Parietal lobe (tissue), 2 donors: ENCODE measurements around the gene KRTAP9-1. TPM values are rescaled to one million over a fixed set of nuclear protein-coding genes. Genes with fewer than 3 reads are reported as not detected.

ENCODE experiments used
- small RNA-seq: library from RNA; depleted of rRNA; stranded (forward); fragments of <200 nt; gene quantifications from one replicate; pipeline ENCODE3, GENCODE V24; 2014; ENCODE audit warnings: low replicate concordance
- total RNA-seq: library from RNA; depleted of rRNA; stranded (reverse); fragments of >200 nt; gene quantifications from one replicate; pipeline ENCODE4 v1.2.3, GENCODE V29; 2014

The KRTAP9-1 gene, protein sequence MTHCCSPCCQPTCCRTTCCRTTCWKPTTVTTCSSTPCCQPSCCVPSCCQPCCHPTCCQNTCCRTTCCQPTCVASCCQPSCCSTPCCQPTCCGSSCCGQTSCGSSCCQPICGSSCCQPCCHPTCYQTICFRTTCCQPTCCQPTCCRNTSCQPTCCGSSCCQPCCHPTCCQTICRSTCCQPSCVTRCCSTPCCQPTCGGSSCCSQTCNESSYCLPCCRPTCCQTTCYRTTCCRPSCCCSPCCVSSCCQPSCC
- not detected for total RNA-seq

DNA sequence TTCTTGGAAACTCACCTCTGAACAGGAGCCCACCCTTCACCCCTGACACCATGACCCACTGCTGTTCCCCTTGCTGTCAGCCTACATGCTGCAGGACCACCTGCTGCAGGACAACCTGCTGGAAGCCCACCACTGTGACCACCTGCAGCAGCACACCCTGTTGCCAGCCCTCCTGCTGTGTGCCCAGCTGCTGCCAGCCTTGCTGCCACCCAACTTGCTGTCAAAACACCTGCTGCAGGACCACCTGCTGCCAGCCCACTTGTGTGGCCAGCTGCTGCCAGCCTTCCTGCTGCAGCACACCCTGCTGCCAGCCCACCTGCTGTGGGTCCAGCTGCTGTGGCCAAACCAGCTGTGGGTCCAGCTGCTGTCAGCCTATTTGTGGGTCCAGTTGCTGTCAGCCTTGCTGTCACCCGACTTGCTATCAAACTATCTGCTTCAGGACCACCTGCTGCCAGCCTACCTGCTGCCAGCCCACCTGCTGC lies at the start of gene KRTAP9-1:
Gene KRTAP9-1, plus strand, starts transcription at position 51 of the 482 bp plus-strand sequence. Its CDS starts 0 bp downstream, at position 51.

DNA sequence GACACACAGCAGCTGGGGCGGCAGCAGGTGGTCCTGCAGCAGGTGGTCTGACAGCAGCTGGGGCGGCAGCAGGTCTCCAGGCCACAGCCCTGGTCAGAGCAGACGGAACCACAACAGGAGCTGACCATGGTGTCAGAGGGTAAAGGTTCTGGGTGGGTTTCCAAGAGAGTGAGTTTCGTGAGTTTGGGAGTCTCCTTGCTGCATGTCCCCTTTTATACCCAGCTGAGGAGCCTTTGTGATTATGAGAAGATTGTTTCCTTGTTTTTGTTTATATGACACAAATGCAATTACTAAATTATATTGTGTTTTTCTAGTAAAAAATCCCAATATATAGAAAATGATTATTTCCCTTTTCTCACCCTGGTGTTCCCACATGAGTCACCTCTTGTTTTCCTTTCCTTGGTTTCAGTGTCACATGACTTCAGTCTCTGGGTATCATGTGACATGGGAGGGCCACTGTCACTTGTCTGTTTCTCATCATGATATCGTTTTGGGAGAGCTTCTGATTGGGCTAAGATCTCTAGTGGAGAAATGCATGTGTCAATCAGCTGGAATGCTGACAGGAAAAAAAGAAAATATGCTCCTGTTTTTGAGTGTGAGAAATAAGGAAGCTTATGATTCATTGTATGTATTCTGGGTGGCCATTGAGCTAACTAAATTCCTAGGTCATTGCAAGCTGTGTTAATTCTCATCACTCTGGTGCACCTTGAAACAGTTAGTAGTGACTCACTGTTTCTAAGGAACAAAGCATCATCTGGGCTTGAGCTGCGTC lies 49.1 kb upstream of the KRTAP9-1 start, which contains the start of gene KRTAP4-6:
Gene KRTAP4-6, minus strand, starts transcription at position 185 of the 772 bp plus-strand sequence. Its CDS starts 57 bp downstream, at position 128.

DNA sequence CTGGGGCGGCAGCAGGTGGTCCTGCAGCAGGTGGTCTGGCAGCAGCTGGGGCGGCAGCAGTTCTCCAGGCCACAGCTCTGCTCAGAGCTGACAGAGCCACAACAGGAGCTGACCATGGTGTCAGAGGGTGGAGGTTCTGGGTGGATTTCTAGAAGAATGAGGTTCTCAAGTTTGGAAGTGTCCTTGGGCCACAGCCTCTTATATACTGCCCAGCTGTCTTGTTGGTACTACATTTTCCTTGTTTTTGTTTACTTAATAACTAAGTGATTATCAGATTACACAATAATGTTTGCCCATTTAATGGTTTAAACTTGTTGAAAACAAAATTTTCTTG lies 40.1 kb upstream of the KRTAP9-1 start, which contains the start of gene KRTAP4-5:
Gene KRTAP4-5, minus strand, starts transcription at position 174 of the 334 bp plus-strand sequence. Its CDS starts 58 bp downstream, at position 116.

DNA sequence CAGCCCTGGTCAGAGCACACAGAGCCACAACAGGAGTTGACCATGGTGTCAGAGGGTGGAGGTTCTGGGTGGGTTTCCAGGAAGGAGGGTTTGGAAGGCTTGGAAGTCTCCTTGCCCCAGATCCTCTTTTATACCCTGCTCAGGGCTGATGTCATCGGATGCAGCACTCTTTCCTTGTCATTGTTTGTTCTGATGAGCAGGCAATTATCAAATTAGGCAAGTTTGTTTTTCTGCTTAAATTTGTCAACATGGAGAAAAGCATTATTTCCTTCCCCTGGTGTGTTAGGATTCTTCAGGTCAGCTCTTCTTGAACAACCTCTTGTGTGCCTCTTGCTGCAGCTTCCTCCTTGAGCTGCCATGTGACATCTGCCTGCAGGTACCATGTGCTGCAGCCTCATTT lies 29.0 kb upstream of the KRTAP9-1 start, which contains the start of gene KRTAP4-4:
Gene KRTAP4-4, minus strand, starts transcription at position 101 of the 400 bp plus-strand sequence. Its CDS starts 57 bp downstream, at position 44.

DNA sequence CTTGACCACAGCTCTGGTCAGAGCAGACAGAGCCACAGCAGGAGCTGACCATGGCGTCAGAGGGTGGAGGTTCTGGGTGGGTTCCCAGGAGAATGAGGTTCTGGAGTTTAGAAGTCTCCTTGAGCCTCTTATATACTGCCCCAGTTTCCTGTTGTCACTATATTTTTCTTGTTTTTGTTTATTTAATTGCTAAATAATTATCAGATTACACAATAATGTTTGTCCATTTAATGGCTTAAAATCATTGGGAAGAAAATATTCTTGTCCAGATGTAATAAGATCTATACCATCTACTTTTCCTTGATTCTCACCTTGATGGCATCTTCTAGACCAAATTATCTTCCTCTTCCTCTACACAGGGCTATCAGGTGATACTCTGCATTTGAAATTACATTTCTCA lies 21.6 kb upstream of the KRTAP9-1 start, which contains the start of gene KRTAP4-3:
Gene KRTAP4-3, minus strand, starts transcription at position 101 of the 400 bp plus-strand sequence. Its CDS starts 49 bp downstream, at position 52.

DNA sequence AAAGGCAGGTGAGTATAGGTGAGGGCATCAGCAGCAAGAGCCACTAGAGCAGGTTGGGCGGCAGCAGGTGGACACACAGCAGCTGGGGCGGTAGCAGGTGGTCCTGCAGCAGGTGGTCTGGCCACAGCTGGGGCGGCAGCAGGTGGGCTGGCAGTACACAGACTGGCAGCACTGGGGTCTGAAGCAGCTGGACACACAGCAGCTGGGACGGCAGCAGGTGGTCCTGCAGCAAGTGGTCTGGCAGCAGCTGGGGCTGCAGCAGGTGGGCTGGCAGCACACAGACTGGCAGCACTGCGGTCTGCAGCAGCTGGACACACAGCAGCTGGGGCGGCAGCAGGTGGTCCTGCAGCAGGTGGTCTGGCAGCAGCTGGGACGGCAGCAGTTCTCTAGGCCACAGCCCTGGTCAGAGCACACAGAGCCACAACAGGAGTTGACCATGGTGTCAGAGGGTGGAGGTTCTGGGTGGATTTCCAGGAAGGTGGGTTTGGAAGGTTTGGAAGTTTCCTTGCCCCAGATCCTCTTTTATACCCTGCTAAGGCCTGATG lies 11.9 kb upstream of the KRTAP9-1 start, which contains the start of gene KRTAP4-2:
Gene KRTAP4-2, minus strand, starts transcription at position 495 of the 545 bp plus-strand sequence. Its CDS starts 57 bp downstream, at position 438.

DNA sequence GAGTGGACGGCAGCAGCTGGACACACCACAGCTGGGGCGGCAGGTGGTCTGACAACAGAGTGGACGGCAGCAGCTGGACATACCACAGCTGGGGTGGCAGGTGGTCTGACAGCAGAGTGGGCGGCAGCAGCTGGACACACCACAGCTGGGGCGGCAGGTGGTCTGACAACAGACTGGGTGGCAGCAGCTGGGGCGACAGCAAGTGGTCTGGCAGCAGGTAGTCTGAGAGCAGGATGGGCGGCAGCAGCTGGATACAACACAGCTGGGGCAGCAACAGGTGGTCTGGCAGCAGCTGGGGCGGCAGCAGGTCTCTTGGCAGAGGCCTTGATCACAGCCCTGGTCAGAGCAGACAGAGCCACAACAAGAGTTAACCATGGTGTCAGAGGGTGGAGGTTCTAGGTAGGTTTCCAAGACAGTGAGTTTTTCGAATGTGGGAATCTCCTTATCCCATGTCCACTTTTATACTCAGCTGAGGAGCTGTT lies 5.2 kb upstream of the KRTAP9-1 start, which contains the start of gene KRTAP4-1:
Gene KRTAP4-1, minus strand, starts transcription at position 432 of the 482 bp plus-strand sequence. Its CDS starts 57 bp downstream, at position 375.

DNA sequence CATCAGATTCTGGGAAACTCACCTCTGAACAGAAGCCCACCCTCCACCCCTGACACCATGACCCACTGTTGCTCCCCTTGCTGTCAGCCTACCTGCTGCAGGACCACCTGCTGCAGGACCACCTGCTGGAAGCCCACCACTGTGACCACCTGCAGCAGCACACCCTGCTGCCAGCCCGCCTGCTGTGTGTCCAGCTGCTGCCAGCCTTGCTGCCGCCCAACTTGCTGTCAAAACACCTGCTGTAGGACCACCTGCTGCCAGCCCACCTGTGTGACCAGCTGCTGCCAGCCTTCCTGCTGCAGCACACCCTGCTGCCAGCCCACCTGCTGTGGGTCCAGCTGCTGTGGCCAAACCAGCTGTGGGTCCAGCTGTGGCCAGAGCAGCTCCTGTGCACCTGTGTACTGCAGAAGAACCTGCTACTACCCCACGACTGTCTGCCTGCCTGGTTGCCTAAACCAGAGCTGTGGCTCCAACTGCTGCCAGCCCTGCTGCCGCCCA lies 37.0 kb downstream of the KRTAP9-1 start, which contains the start of gene KRTAP9-2:
Gene KRTAP9-2, plus strand, starts transcription at position 51 of the 498 bp plus-strand sequence. Its CDS starts 7 bp downstream, at position 58.

DNA sequence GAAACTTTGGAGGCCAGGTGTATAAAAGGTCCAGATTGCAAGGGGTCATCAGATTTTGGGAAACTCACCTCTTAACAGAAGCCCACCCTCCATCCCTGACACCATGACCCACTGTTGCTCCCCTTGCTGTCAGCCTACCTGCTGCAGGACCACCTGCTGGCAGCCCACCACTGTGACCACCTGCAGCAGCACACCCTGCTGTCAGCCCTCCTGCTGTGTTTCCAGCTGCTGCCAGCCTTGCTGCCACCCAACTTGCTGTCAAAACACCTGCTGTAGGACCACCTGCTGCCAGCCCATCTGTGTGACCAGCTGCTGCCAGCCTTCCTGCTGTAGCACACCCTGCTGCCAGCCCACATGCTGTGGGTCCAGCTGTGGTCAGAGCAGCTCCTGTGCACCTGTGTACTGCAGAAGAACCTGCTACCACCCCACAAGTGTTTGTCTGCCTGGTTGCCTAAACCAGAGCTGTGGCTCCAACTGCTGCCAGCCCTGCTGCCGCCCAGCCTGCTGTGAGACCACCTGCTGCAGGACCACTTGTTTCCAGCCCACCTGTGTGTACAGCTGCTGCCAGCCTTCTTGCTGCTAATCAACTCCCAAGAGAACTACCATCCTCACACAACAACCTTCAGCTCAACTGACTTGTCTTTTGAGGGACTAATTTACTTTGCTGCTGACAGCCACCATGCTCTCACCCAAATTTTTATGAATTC lies 42.9 kb downstream of the KRTAP9-1 start, which contains the start of gene KRTAP9-3:
Gene KRTAP9-3, plus strand, starts transcription at position 51 of the 707 bp plus-strand sequence. Its CDS starts 53 bp downstream, at position 104.

DNA sequence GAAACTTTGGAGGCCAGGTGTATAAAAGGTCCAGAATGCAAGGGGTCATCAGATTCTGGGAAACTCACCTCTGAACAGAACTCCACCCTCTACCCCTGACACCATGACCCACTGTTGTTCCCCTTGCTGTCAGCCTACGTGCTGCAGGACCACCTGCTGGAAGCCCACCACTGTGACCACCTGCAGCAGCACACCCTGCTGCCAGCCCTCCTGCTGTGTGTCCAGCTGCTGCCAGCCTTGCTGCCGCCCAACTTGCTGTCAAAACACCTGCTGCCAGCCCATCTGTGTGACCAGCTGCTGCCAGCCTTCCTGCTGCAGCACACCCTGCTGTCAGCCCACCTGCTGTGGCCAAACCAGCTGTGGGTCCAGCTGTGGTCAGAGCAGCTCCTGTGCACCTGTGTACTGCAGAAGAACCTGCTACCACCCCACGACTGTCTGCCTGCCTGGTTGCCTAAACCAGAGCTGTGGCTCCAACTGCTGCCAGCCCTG lies 48.3 kb downstream of the KRTAP9-1 start, which contains the start of gene KRTAP9-8:
Gene KRTAP9-8, plus strand, starts transcription at position 51 of the 489 bp plus-strand sequence. Its CDS starts 53 bp downstream, at position 104.

Small RNAs within 50 kb of the gene (small RNA-seq; reads per million reads assigned to genes)
- gene KRTAP4-17P = not detected

Other genes starting within 250 kb of the KRTAP9-1 start
- gene KRT39, start 222.9 kb upstream of the KRTAP9-1 start, total RNA-seq = not detected
- not detected for gene KRT40, start 205.6 kb upstream of the KRTAP9-1 start, total RNA-seq
- not detected for gene KRTAP3-3, start 195.7 kb upstream of the KRTAP9-1 start, total RNA-seq
- not detected for gene KRTAP3-2, start 190.0 kb upstream of the KRTAP9-1 start, total RNA-seq
- not detected for gene KRTAP3-1, start 180.8 kb upstream of the KRTAP9-1 start, total RNA-seq
- not detected for gene KRTAP1-5, start 162.7 kb upstream of the KRTAP9-1 start, total RNA-seq
- not detected for gene KRTAP1-4, start 159.7 kb upstream of the KRTAP9-1 start, total RNA-seq
- gene KRTAP1-3, start 155.0 kb upstream of the KRTAP9-1 start, total RNA-seq = not detected
- gene KRTAP1-1, start 148.4 kb upstream of the KRTAP9-1 start, total RNA-seq = not detected
- not detected for gene KRTAP2-1, start 142.6 kb upstream of the KRTAP9-1 start, total RNA-seq
- not detected for gene KRTAP2-2, start 134.7 kb upstream of the KRTAP9-1 start, total RNA-seq
- gene KRTAP2-3, start 129.8 kb upstream of the KRTAP9-1 start, total RNA-seq = not detected
- not detected for gene KRTAP2-4, start 124.0 kb upstream of the KRTAP9-1 start, total RNA-seq
- not detected for gene KRTAP4-7, start 105.7 kb upstream of the KRTAP9-1 start, total RNA-seq
- gene KRTAP4-8, start 91.7 kb upstream of the KRTAP9-1 start, total RNA-seq = not detected
- gene KRTAP4-16, start 87.7 kb upstream of the KRTAP9-1 start, total RNA-seq = not detected
- gene KRTAP4-9, start 84.5 kb upstream of the KRTAP9-1 start, total RNA-seq = not detected
- gene KRTAP4-11, start 71.5 kb upstream of the KRTAP9-1 start, total RNA-seq = not detected
- not detected for gene KRTAP4-12, start 65.7 kb upstream of the KRTAP9-1 start, total RNA-seq
- not detected for gene KRTAP4-6, start 49.3 kb upstream of the KRTAP9-1 start, total RNA-seq
- not detected for gene KRTAP4-5, start 40.1 kb upstream of the KRTAP9-1 start, total RNA-seq
- not detected for gene KRTAP4-4, start 29.1 kb upstream of the KRTAP9-1 start, total RNA-seq
- not detected for gene KRTAP4-3, start 21.7 kb upstream of the KRTAP9-1 start, total RNA-seq
- not detected for gene KRTAP4-2, start 11.7 kb upstream of the KRTAP9-1 start, total RNA-seq
- gene KRTAP4-1, start 5.0 kb upstream of the KRTAP9-1 start, total RNA-seq = not detected
- not detected for gene KRTAP9-2, start 36.8 kb downstream of the KRTAP9-1 start, total RNA-seq
- gene KRTAP9-3, start 42.6 kb downstream of the KRTAP9-1 start, total RNA-seq = not detected
- gene KRTAP9-8, start 48.1 kb downstream of the KRTAP9-1 start, total RNA-seq = not detected
- not detected for gene KRTAP9-4, start 59.8 kb downstream of the KRTAP9-1 start, total RNA-seq
- not detected for gene KRTAP9-9, start 65.5 kb downstream of the KRTAP9-1 start, total RNA-seq
- gene KRTAP9-6, start 75.5 kb downstream of the KRTAP9-1 start, total RNA-seq = not detected
- not detected for gene KRTAP9-7, start 85.8 kb downstream of the KRTAP9-1 start, total RNA-seq
- gene KRTAP29-1, start 113.0 kb downstream of the KRTAP9-1 start, total RNA-seq = not detected
- not detected for gene KRTAP16-1, start 119.4 kb downstream of the KRTAP9-1 start, total RNA-seq
- gene KRTAP17-1, start 125.8 kb downstream of the KRTAP9-1 start, total RNA-seq = not detected
- not detected for gene KRT33A, start 160.9 kb downstream of the KRTAP9-1 start, total RNA-seq
- not detected for gene KRT33B, start 179.9 kb downstream of the KRTAP9-1 start, total RNA-seq
- gene KRT34, start 192.4 kb downstream of the KRTAP9-1 start, total RNA-seq = 0.94 TPM
- gene KRT31, start 207.7 kb downstream of the KRTAP9-1 start, total RNA-seq = 0.94 TPM
- not detected for gene KRT37, start 234.7 kb downstream of the KRTAP9-1 start, total RNA-seq